HG03342 (cell line): Measurements from ENCODE around the gene MTX3.

Experiments
- ATAC-seq: cut with Tn5 transposase; IDR thresholded peaks from one replicate; pipeline ENCODE4 v1.9.1; 2021; ENCODE audit warnings: mild to moderate bottlenecking, moderate library complexity; ENCODE audit not compliant: unreplicated experiment

MTX3 gene

GRCh38 chr5:79983618-79984017 is 7.4 kb downstream of the MTX3 start:
- no peak for ATAC-seq

DNA sequence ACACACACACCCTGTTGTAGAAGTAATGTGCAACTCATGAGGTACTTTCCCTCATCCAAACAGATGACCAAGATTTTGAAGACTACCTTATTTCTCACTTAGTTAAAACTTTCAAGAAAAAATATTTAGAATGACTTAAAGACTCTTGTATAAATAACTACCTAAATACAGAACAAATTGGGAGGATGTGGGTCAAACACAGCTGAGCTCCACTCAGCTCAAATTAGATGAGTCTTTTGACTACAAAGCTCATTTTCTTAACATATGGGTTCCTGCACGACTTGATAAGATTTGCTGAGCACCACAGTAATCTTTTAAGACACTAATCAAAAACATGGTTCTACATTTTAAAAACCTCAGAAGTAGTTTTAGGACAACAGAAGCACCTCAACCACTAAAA is 8.9 kb downstream of the MTX3 start:
- no peak for ATAC-seq

- ATAC-seq: no peak
These were observed 14.1 kb downstream of the MTX3 start for GRCh38 chr5:79976759-79977515.

GRCh38 chr5:79975422-79975821 is 15.6 kb downstream of the MTX3 start:
- ATAC-seq: no peak

DNA sequence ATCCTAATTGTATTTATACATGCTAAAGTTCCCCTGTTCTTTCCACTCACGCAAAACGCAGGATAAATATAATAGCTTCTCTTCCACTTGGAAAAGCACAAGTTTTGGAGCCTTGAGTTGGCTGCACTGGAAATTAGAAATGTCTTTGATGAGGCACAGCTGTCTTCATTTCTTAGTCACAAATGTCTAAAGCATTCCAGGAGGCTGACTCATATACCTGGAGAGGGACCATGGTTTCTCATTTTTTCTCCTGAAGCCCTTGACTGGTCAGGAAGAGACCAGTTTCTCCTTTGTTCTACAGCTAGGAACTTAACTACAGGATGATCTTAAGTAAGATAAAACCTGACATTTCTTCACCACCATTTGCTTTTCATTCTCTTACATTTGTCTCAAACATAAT is 16.2 kb downstream of the MTX3 start:
- ATAC-seq: no peak

GRCh38 chr5:79973996-79974395 is 17.1 kb downstream of the MTX3 start:
- ATAC-seq: no peak

- ATAC-seq: no peak
These were observed 17.6 kb downstream of the MTX3 start for GRCh38 chr5:79973511-79973910.

GRCh38 chr5:79971156-79971555 is 19.9 kb downstream of the MTX3 start:
- no peak for ATAC-seq

DNA sequence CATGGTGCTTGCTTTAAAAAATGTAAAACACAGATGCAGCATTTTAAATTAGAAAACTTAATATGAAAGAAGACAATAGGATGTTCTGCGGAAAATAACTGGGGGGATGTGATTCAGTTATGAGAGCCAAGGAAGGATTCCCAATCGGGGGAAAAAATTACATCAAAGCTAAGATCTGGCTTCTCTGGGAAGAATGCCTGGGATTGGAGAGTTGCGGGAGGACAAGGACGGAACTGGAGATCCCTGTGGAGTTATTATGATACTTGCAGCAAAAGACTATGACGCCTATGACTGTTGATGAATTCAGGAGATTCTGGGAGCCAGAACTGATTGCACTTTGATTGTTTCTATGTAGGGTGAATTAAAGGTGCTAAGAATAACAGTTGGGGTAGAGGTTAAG is 24.6 kb downstream of the MTX3 start:
- ATAC-seq: no peak

DNA sequence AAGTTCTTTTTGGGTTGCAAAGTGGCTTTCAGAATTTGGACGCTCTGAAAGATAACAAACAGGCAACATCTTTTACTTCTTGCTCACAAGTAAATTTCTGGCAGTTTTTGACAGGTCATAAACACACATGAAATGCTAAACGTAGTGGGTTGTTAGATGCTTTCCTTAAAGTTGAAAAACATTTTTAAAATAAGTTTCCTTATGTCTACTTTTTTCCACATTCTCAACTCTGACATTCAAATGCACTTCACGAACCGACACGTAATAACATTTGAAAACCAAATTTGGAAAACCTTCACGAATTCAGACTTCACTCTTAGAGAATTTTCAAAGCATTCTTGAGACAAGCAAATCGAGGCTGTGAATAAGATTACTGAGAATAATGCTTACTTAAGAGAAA is 26.9 kb downstream of the MTX3 start:
- ATAC-seq: no peak

GRCh38 chr5:79963261-79964061 is 27.6 kb downstream of the MTX3 start:
- no peak for ATAC-seq

DNA sequence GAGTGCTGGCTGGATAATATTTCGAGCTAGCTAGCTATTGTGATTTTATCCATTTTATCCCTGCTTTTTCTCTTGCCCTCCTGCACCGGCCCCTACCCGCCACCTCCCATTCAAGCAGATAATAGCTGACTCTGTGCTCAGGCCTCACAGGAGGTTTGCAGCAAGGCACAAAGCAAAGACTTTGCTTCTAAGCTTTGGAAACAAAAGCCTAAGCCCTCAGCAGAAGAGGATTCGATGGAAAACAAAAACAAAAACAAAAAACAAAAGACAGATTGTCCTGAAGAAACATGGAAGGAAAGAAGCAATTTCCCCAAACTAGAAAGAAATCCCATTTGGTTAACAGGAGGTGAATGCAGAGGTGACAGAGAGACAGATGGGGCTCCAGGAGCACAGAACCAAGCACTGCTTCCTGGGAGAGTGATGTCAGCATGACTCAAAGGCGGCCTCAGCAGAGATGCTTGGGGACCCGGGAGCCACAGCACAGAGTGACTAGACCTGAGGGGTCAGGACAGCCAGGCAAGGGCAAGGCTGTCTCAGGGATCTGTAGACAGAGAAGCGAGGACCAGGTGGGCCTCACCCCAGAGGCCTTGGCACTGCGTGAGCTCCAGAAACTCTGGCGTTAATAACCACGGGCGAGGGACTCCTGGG is 28.4 kb downstream of the MTX3 start:
- ATAC-seq: no peak

GRCh38 chr5:79961716-79962574 is 29.1 kb downstream of the MTX3 start:
- no peak for ATAC-seq

DNA sequence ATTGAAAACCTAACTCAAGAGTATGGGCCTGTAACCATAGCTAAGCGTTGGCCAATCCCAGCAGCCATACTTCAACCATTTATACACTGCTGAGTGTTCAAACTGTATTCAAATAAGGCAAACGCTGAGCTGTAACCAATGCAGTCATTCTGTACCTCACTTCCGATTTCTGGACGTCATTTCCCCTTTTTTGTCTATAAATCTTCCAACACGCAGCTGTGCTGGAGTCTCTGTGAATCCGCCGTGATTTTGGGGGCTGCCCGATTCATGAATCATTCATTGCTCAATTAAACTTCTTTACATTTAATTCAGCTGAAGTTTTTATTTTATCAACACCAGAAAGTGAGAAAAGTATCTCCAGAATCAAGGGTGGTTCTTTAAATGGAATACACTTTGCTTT is 31.7 kb downstream of the MTX3 start:
- ATAC-seq: no peak

DNA sequence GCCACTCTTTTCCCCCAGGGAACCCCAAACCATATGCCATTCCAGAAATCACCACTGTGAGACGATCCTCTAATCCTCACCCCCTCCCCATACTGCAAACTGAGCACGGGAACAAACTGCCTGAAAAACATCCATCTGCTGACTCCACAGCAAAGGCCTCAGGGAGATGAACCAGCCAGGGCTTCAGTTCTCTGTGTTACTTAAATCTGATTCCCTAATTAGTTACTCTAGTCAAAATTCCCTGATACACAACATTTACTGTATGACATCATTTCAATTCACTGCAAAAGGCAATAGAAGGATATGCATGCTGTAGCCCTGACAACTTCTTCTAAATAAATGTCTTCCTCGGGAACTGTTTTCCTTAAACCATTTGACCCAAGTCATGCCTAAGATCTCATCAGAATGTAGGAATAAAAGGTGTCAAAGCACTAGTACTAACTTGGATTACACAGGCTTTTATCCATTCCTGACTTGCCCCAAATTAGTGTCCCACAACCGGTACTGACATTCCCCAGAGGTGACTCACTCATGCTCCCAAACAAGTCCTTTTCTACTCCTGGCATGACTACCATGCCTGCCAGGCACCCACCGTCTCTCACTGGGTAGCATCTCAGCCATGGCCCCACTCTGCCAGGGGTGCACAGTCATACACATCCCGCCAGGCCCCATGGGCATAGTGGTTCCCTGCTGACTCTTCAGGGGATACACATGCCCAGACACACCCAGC is 35.0 kb downstream of the MTX3 start:
- no peak for ATAC-seq

GRCh38 chr5:79955356-79955895 is 35.6 kb downstream of the MTX3 start:
- ATAC-seq: no peak

DNA sequence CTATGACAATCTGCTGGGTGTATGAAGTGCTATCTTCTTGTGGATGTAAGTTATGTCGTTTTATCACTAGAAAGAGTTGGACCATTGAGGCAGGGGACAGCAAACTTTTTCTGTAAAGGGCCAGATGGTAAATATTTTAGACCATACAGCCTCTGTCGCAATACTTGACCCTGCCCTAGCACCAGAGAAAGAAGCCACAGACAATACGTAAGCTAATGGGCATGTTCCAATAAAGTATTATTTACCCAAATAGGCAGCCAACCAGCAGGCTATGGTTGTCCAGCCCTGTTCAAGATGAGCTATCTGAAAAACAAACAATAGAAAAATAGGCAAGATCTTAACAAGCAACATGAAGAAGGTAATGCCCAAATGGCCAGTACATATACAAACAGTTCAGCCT is 36.4 kb downstream of the MTX3 start:
- ATAC-seq: no peak

DNA sequence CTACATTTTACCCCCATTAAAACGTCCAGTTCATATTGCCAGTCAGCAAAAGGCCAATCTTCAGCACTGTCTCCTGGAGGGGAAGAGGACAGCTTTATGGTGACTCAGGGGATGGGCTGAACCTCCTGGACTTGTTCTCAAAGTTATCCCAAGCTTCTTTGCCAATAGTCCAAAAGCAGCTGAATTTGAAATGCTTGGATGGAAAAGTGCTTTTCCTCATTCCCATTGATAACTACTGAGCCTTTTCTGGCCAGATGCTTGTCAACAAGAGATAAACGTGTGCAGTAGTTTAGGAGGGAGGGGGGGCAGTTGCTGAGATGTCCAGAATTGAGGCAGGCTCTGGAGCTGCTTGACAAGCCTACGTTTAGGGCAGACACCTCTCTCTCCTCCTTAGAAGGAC is 43.5 kb downstream of the MTX3 start:
- no peak for ATAC-seq

DNA sequence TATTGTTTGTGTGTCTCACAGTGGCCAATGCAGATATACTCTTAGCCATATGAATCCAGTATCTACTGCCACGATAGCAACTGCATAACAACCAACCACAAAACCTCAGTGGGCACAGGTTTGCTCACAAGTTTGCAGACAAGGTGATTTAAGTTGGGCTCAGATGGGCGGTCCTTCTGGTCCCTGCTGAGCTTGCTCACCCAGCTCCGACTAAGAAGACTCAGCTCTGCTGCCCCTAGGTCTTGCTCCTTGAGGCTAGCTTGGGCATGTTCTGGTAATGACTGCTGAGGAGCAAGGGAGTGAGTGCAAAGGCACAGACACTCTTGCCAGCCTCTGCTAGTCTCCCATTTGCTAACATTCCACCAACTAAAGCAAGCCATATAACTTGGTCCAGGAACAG is 52.6 kb downstream of the MTX3 start:
- no peak for ATAC-seq

- ATAC-seq: no peak
These were observed 54.3 kb downstream of the MTX3 start for GRCh38 chr5:79936646-79937216.
